ENCODE measurements around the gene ALG14.

GRCh38 chr1:95085376-95085775 is 12.6 kb upstream of the ALG14 start:
- TF ChIP-seq CTCF (IDR thresholded peaks at IDR 0.05) (no peak), POLR2A (IDR thresholded peaks at IDR 0.05) (no peak), EP300 (IDR thresholded peaks at IDR 0.05) (no peak)
